Trophoblast cell (in vitro differentiated cells and primary cell): ENCODE results near the gene TP53TG5.

Source experiments
- DNase-seq, 2 donors: peaks; one replicate each; pipeline ENCODE4 v3.0.0-alpha.2; 2016
- H2AFZ ChIP-seq: 2 replicates; pipeline ENCODE4 v1.6.1; 2013; ENCODE audit warnings: low read length, moderate library complexity, mild to moderate bottlenecking; ENCODE audit not compliant: insufficient read depth, poor library complexity
- H2AK5ac ChIP-seq: 2 replicates; pipeline ENCODE4 v1.6.1; 2013; ENCODE audit warnings: mild to moderate bottlenecking, low read length
- H2BK120ac ChIP-seq: 2 replicates; pipeline ENCODE4 v1.6.1; 2013; ENCODE audit warnings: low read length, mild to moderate bottlenecking, moderate library complexity; ENCODE audit not compliant: insufficient read depth, poor library complexity
- H2BK12ac ChIP-seq: 2 replicates; pipeline ENCODE4 v1.6.1; 2013; ENCODE audit warnings: mild to moderate bottlenecking, low read length, moderate library complexity
- H2BK5ac ChIP-seq: 2 replicates; pipeline ENCODE4 v1.6.1; 2013; ENCODE audit warnings: low read length, low read depth, moderate library complexity, mild to moderate bottlenecking; ENCODE audit not compliant: poor library complexity
- H3K14ac ChIP-seq: 2 replicates; pipeline ENCODE4 v1.6.1; 2013; ENCODE audit warnings: mild to moderate bottlenecking, low read length
- H3K18ac ChIP-seq: 2 replicates; pipeline ENCODE4 v1.6.1; 2013; ENCODE audit warnings: mild to moderate bottlenecking, low read length
- H3K23ac ChIP-seq: 2 replicates; pipeline ENCODE4 v1.6.1; 2013; ENCODE audit warnings: low read length
- H3K27ac ChIP-seq: 2 replicates; pipeline ENCODE4 v1.5.1; 2013; ENCODE audit warnings: low read depth, mild to moderate bottlenecking, inconsistent platforms, low read length, moderate library complexity
- H3K27me3 ChIP-seq: 2 replicates; pipeline ENCODE4 v1.6.1; 2013; ENCODE audit warnings: inconsistent platforms, mild to moderate bottlenecking, low read length, moderate library complexity; ENCODE audit not compliant: insufficient read depth
- H3K36me3 ChIP-seq, 2 experiments: 1 replicate in 1 of 2; 2 replicates in 1 of 2; pipeline ENCODE4 v1.6.1; 2013; ENCODE audit warnings: low read length in 2 of 2, mild to moderate bottlenecking in 2 of 2, moderate library complexity in 1 of 2; ENCODE audit not compliant: insufficient read depth in 2 of 2, control insufficient read depth in 1 of 2
- H3K4ac ChIP-seq: 2 replicates; pipeline ENCODE4 v1.6.1; 2013; ENCODE audit warnings: low read depth, mild to moderate bottlenecking, low read length, moderate library complexity
- H3K4me1 ChIP-seq, 2 experiments: 1 replicate in 1 of 2; 2 replicates in 1 of 2; pipeline ENCODE4 v1.6.1; 2013; ENCODE audit warnings: low read length in 2 of 2, mild to moderate bottlenecking in 2 of 2, moderate library complexity in 1 of 2; ENCODE audit not compliant: insufficient read depth in 2 of 2, control insufficient read depth in 1 of 2
- H3K4me2 ChIP-seq: 2 replicates; pipeline ENCODE4 v1.6.1; 2013; ENCODE audit warnings: inconsistent platforms, mild to moderate bottlenecking, low read length, moderate library complexity
- H3K4me3 ChIP-seq: 2 replicates; pipeline ENCODE4 v1.5.1; 2013; ENCODE audit warnings: mild to moderate bottlenecking, low read depth, low read length, inconsistent platforms
- H3K79me1 ChIP-seq: one replicate; pipeline ENCODE4 v1.6.1; 2013; ENCODE audit warnings: low read length
- H3K79me2 ChIP-seq: 2 replicates; pipeline ENCODE4 v1.6.1; 2013; ENCODE audit warnings: low read length, mild to moderate bottlenecking; ENCODE audit not compliant: control insufficient read depth, insufficient read depth, poor library complexity
- H3K9ac ChIP-seq: 2 replicates; pipeline ENCODE4 v1.6.1; 2013; ENCODE audit warnings: mild to moderate bottlenecking, low read length
- H3K9me3 ChIP-seq: 2 replicates; pipeline ENCODE4 v1.6.1; 2013; ENCODE audit warnings: low read depth, mild to moderate bottlenecking, control low read depth, inconsistent platforms, low read length; ENCODE audit not compliant: insufficient read depth
- H4K12ac ChIP-seq: 2 replicates; pipeline ENCODE4 v1.6.1; 2013; ENCODE audit warnings: low read depth, mild to moderate bottlenecking, low read length, moderate library complexity
- H4K8ac ChIP-seq: 2 replicates; pipeline ENCODE4 v1.6.1; 2013; ENCODE audit warnings: low read depth, mild to moderate bottlenecking, low read length, moderate library complexity
- H4K91ac ChIP-seq: one replicate; pipeline ENCODE4 v1.6.1; 2013; ENCODE audit warnings: low read depth, mild to moderate bottlenecking, low read length, moderate library complexity
- WGBS: extraction: QIAGEN DNeasy Blood & Tissue Kit; methylation state at CpG from one replicate; pipeline ENCODE4 v1.1.7; 2013; ENCODE audit warnings: missing lambda C conversion rate; ENCODE audit not compliant: insufficient read length, insufficient coverage; ENCODE audit errors: extremely low coverage; 5-methylcytosine and 5-hydroxymethylcytosine counted together

TP53TG5 gene

DNA sequence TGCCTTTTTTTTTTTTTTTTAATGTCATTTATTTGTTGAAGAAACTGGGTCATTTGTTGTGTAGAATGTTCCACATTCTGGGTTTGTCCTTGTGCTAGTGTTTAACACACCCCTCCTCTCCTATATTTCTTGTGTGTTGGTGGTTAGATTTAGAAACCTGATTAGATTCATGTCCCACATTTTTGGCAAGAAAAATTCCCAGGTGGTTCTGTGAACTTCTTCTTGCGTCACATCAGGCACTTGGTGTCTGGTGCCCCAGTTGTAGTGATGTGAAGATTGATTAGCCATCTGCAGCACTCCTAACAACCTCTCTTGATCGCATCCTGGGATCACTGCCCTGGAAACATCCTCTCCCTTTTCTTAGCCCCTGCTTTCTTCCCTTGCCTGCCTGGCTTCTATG, 45.6 kb upstream of the TP53TG5 start:
- Histone ChIP-seq H3K4me1 (no peaks in the 10 kb centered on the region), H2BK5ac (no peak overlapping the region), H3K23ac (no peak overlapping the region), H2BK120ac (no peak overlapping the region), H2AFZ (no peak overlapping the region), H3K9me3 (peaks cover 4% of the 10 kb centered on the region), H3K14ac (no peak overlapping the region), H3K9ac (no peak overlapping the region), H2AK5ac (no peak overlapping the region), H3K4me2 (no peak overlapping the region), H3K4me3 (no peak overlapping the region), H3K27me3 (no peaks in the 10 kb centered on the region), H3K79me1 (no peaks in the 10 kb centered on the region), H3K36me3 (peaks cover 40 to 45% of the 10 kb centered on the region in 2 experiments), H3K79me2 (no peaks in the 10 kb centered on the region), H3K18ac (no peak overlapping the region), H4K91ac (no peak overlapping the region), H3K4ac (no peak overlapping the region), H4K8ac (no peak overlapping the region), H2BK12ac (no peak overlapping the region), H3K27ac (no peak overlapping the region), H4K12ac (no peak overlapping the region)
- DNase-seq: no peak
- no CpG with 5 or more reads among the region's 2 CpGs for WGBS

DNA sequence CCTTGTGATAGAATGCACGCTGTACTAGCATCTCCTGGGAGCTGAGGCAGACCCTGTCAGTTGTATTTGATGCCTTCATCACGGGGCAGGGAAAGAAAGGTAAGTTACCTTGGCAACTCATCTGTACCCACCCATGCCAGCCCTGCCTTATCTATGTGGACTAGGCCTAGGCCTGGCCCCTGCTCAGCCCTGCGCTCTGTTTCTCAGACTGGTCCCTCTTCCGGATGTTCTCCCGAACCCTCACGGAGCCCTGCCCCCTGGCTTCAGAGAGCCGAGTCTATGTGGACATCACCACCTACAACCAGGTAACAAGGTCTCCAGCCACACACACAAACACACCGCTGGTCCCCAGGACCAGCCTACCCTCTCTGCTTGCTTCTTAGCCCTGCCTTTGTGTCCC, 42.0 kb upstream of the TP53TG5 start:
- Histone ChIP-seq H3K4me1 (peaks cover 4% of the 10 kb centered on the region in 2 experiments), H2BK5ac (no peak overlapping the region), H3K9ac (no peak overlapping the region), H3K18ac (no peak overlapping the region), H4K8ac (no peak overlapping the region), H3K27ac (no peak overlapping the region), H3K23ac (no peak overlapping the region), H4K12ac (no peak overlapping the region), H2BK12ac (no peak overlapping the region), H3K4me3 (no peak overlapping the region), H3K9me3 (peaks cover 4% of the 10 kb centered on the region), H2BK120ac (no peak overlapping the region), H3K79me1 (peaks cover 3% of the 10 kb centered on the region), H2AFZ (no peak overlapping the region), H3K14ac (no peak overlapping the region), H3K36me3 (peaks cover 32 to 42% of the 10 kb centered on the region in 2 experiments), H3K79me2 (peaks cover 6% of the 10 kb centered on the region), H3K4ac (no peak overlapping the region), H4K91ac (no peak overlapping the region), H2AK5ac (no peak overlapping the region), H3K27me3 (no peaks in the 10 kb centered on the region), H3K4me2 (no peak overlapping the region)
- no CpG with 5 or more reads among the region's 8 CpGs for WGBS
- DNase-seq: no peak

DNA sequence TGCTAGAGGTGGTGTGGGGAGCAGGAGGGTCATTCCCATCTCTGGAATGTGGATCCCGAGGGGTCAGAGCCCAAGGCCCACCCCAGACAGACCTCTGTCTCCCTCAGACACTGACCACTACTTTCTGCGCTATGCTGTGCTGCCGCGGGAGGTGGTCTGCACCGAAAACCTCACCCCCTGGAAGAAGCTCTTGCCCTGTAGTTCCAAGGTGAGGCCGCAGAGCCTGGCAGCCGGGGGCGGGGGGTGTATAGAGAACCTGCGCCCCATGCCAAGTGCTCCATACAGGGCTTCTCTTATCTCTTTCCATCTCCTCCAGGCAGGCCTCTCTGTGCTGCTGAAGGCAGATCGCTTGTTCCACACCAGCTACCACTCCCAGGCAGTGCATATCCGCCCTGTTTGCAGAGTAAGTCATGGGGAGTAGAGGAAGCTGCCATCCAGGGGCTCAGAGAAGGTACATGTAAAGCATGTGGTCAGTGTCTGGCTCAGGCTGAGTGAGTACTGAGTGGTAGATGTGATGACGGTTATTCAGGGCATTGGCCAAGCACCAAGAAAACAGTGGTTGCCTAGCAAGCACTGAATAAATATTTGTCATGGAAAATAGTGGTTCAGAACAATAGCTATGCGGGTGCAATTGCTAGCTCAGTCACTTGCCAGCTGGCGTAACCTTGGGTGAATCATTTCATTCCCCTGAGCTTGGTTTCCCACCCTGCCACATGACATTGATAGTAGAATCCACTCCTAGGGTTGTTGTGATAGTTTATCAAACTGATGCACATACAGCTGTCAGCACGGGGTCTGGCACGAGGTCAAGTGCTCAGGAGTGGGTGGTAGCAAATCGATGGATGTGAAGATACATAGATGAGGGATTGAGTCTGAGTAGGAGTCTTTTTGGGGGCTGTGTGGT, 41.3 kb upstream of the TP53TG5 start:
- no peak overlapping the region for H4K12ac ChIP-seq
- no peaks in the 10 kb centered on the region for H3K27me3 ChIP-seq
- no peak overlapping the region for H3K18ac ChIP-seq
- H2AFZ ChIP-seq: no peak overlapping the region
- no peak overlapping the region for H3K4me2 ChIP-seq
- no peak overlapping the region for H3K27ac ChIP-seq
- no peak overlapping the region for H4K8ac ChIP-seq
- H2BK5ac ChIP-seq: no peak overlapping the region
- H3K36me3 ChIP-seq: peaks cover 31 to 39% of the 10 kb centered on the region in 2 experiments
- peaks cover 6% of the 10 kb centered on the region for H3K79me2 ChIP-seq
- H3K4ac ChIP-seq: no peak overlapping the region
- H4K91ac ChIP-seq: no peak overlapping the region
- H2BK120ac ChIP-seq: no peak overlapping the region
- no peak overlapping the region for H2BK12ac ChIP-seq
- no peak overlapping the region for H3K4me3 ChIP-seq
- peaks cover 4% of the 10 kb centered on the region in 2 experiments for H3K4me1 ChIP-seq
- peaks cover 4% of the 10 kb centered on the region for H3K9me3 ChIP-seq
- no peak overlapping the region for H3K23ac ChIP-seq
- no peak overlapping the region for H3K9ac ChIP-seq
- no peak overlapping the region for H3K14ac ChIP-seq
- no peak overlapping the region for H2AK5ac ChIP-seq
- no CpG with 5 or more reads among the region's 17 CpGs for WGBS
- H3K79me1 ChIP-seq: peaks cover 3% of the 10 kb centered on the region
- peak; percentile 47 to 65 for DNase-seq

DNA sequence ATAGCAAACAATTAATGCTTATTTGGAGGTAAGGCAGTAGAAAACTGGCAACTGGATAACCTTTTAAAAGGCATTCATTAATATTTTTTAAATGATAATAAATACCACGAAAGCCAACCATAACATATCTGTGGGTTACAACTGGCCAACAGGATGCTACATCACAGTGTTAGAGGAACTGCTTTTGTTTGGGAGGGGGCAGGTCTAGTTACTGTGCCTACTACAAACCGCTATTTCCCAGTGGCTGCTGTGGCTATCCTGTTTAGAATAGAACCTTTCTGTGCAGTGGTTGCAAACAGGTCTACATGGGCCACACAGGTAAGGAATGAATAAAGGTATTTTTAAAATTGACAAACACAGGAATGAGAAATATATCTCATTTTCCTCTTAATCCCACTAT, 38.8 kb upstream of the TP53TG5 start:
- no peak overlapping the region for H4K91ac ChIP-seq
- H4K12ac ChIP-seq: no peak overlapping the region
- H4K8ac ChIP-seq: no peak overlapping the region
- H3K36me3 ChIP-seq: peaks cover 21 to 31% of the 10 kb centered on the region in 2 experiments
- H2BK12ac ChIP-seq: no peak overlapping the region
- no peak overlapping the region for H2BK120ac ChIP-seq
- H3K14ac ChIP-seq: no peak overlapping the region
- no peak overlapping the region for H3K18ac ChIP-seq
- H3K9me3 ChIP-seq: no peaks in the 10 kb centered on the region
- H3K27ac ChIP-seq: no peak overlapping the region
- no peak overlapping the region for H2BK5ac ChIP-seq
- H3K23ac ChIP-seq: no peak overlapping the region
- no peak overlapping the region for H3K4ac ChIP-seq
- peaks cover 6% of the 10 kb centered on the region for H3K79me2 ChIP-seq
- H3K4me1 ChIP-seq: peaks cover 4% of the 10 kb centered on the region in 2 experiments
- no peak for DNase-seq
- WGBS: no CpG with 5 or more reads among the region's 2 CpGs
- no peak overlapping the region for H3K4me3 ChIP-seq
- H2AFZ ChIP-seq: no peak overlapping the region
- no peak overlapping the region for H2AK5ac ChIP-seq
- peaks cover 3% of the 10 kb centered on the region for H3K79me1 ChIP-seq
- H3K9ac ChIP-seq: no peak overlapping the region
- H3K4me2 ChIP-seq: peak overlapping the region; percentile 84
- no peaks in the 10 kb centered on the region for H3K27me3 ChIP-seq
